Neural cell (in vitro differentiated cells): Measurements from ENCODE around the gene APOBEC2. TPM values are rescaled to one million over a fixed set of nuclear protein-coding genes. Genes with fewer than 3 reads are reported as not detected.

ENCODE experiments used
- H2AFZ ChIP-seq: fragments of 200-600, 300-800 bp; sonication (generic), shearing (Covaris generic); 2 replicates; pipeline ENCODE4 v1.6.0; 2014; ENCODE audit warnings: low read depth, mild to moderate bottlenecking, antibody characterized with exemption, low read length, moderate library complexity
- H3F3A ChIP-seq: fragments of 200-600 bp; shearing (Covaris generic); 2 replicates; pipeline ENCODE4 v1.6.1; 2016; ENCODE audit warnings: mild to moderate bottlenecking, moderate library complexity, mixed read lengths, antibody characterized with exemption, low read length; ENCODE audit not compliant: insufficient read depth, poor library complexity, severe bottlenecking
- H3K27ac ChIP-seq: fragments of 200-600, 300-800 bp; sonication (generic), shearing (Covaris generic); 2 replicates; pipeline ENCODE4 v1.5.1; 2014; ENCODE audit warnings: mild to moderate bottlenecking, low read length, moderate library complexity
- H3K27me3 ChIP-seq: fragments of 300-800, 200-600 bp; sonication (generic), shearing (Covaris generic); 2 replicates; pipeline ENCODE4 v1.6.0; 2014; ENCODE audit warnings: mild to moderate bottlenecking, low read depth, low read length, moderate library complexity; ENCODE audit not compliant: insufficient read depth
- H3K36me3 ChIP-seq: fragments of 300-800, 200-600 bp; sonication (generic), shearing (Covaris generic); 2 replicates; pipeline ENCODE4 v1.5.1; 2014; ENCODE audit warnings: mild to moderate bottlenecking, antibody characterized with exemption, low read length, moderate library complexity; ENCODE audit not compliant: insufficient read depth
- H3K4me2 ChIP-seq: fragments of 300-800, 200-600 bp; sonication (generic), shearing (Covaris generic); 2 replicates; pipeline ENCODE4 v1.6.0; 2014; ENCODE audit warnings: mild to moderate bottlenecking, low read length
- H3K4me3 ChIP-seq: fragments of 300-800, 200-600 bp; sonication (generic), shearing (Covaris generic); 2 replicates; pipeline ENCODE4 v1.5.1; 2014; ENCODE audit warnings: mild to moderate bottlenecking, low read length, moderate library complexity
- H3K79me2 ChIP-seq: fragments of 200-600 bp; shearing (Covaris generic); replicated peaks from 2 replicates; pipeline ENCODE4 v1.6.0; 2014; ENCODE audit warnings: mild to moderate bottlenecking, low read length, moderate library complexity; ENCODE audit not compliant: insufficient read depth
- H3K9ac ChIP-seq: fragments of 300-800, 200-600 bp; sonication (generic), shearing (Covaris generic); 2 replicates; pipeline ENCODE4 v1.6.1; 2016; ENCODE audit warnings: mild to moderate bottlenecking, low read length, mixed read lengths
- H3K9me2 ChIP-seq: fragments of 200-600 bp; shearing (Covaris generic); 2 replicates; pipeline ENCODE4 v1.6.1; 2016; ENCODE audit warnings: mild to moderate bottlenecking, low read length, mixed read lengths; ENCODE audit not compliant: insufficient read depth
- H3K9me3 ChIP-seq: fragments of 200-600, 300-800 bp; sonication (generic), shearing (Covaris generic); 2 replicates; pipeline ENCODE4 v1.6.1; 2016; ENCODE audit warnings: mild to moderate bottlenecking, mixed run types, low read length, moderate library complexity, mixed read lengths
- H4K20me1 ChIP-seq: fragments of 200-600 bp; shearing (Covaris generic); 2 replicates; pipeline ENCODE4 v1.6.1; 2016; ENCODE audit warnings: mild to moderate bottlenecking, mixed run types; ENCODE audit not compliant: insufficient read depth
- EP300 ChIP-seq: fragments of 450-650 bp; conservative IDR thresholded peaks from 2 replicates; pipeline ENCODE4 v1.6.1; 2014; ENCODE audit warnings: antibody characterized with exemption, mild to moderate bottlenecking, moderate library complexity; ENCODE audit not compliant: poor library complexity, severe bottlenecking
- EZH2 ChIP-seq: fragments of 200-600, 300-800 bp; shearing (Covaris generic), sonication (generic); IDR thresholded peaks from 2 replicates; pipeline ENCODE4 v1.6.1; 2014; ENCODE audit warnings: antibody characterized with exemption, low read length, borderline replicate concordance, mild to moderate bottlenecking; ENCODE audit not compliant: insufficient read depth, poor library complexity, severe bottlenecking
- MXI1 ChIP-seq: fragments of 450-650 bp; conservative IDR thresholded peaks from 2 replicates; pipeline ENCODE4 v1.6.1; 2014; ENCODE audit warnings: antibody characterized with exemption, mild to moderate bottlenecking; ENCODE audit not compliant: poor library complexity, severe bottlenecking
- POLR2AphosphoS5 ChIP-seq: IDR thresholded peaks from 2 replicates; pipeline ENCODE4 v1.6.1; 2012
- RAD21 ChIP-seq: fragments of 450-650 bp; conservative IDR thresholded peaks from 2 replicates; pipeline ENCODE4 v1.6.1; 2014; ENCODE audit warnings: antibody characterized with exemption, mild to moderate bottlenecking, moderate library complexity
- SMC3 ChIP-seq: fragments of 450-650 bp; conservative IDR thresholded peaks from 2 replicates; pipeline ENCODE4 v1.6.1; 2014; ENCODE audit warnings: antibody characterized with exemption, mild to moderate bottlenecking, moderate library complexity; ENCODE audit not compliant: poor library complexity
- TAF1 ChIP-seq: IDR thresholded peaks from 2 replicates; pipeline ENCODE4 v1.6.1; 2012; ENCODE audit warnings: low read depth
- polyA plus RNA-seq: library from polyadenylated mRNA; depleted of rRNA; stranded (reverse); fragments of >200 nt; gene quantifications from 2 replicates; pipeline ENCODE4 v1.2.3, GENCODE V29; 2014
- TF ChIP-seq, protein P1 (sequence below): IDR thresholded peaks from 2 replicates; pipeline ENCODE4 v1.6.1; 2012; ENCODE audit warnings: borderline replicate concordance
- TF ChIP-seq, protein P2 (sequence below): fragments of 450-650 bp; IDR thresholded peaks from 2 replicates; pipeline ENCODE4 v1.5.1; 2014; ENCODE audit warnings: antibody characterized with exemption, mild to moderate bottlenecking, moderate library complexity; ENCODE audit not compliant: poor library complexity, severe bottlenecking

APOBEC2 gene
- polyA plus RNA-seq, 1 donor from 2014 or later, result not detected

DNA sequence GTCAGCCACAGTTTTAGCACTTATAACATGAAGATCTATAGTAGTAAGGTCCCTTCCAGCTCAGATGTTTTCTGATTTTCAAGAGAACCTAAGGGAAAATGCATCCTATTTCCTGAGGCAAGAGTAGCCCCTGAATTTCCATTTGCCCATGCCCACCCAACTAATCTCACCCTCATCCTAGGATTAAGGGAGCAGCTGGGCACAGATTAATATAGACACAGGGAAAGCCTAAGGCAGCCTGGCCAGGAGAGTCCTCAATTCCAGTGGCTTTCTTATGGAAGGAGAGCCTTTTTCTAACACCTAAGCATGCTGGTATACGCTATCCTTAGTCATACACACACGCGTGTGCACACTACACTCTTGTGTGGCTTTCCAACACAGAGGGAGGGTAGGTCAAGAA, 1.5 kb downstream of the APOBEC2 start:
- Histone ChIP-seq H3K36me3 (no peaks in the 10 kb centered on the region), H3K4me2 (no peak overlapping the region), H3K9me2 (no peaks in the 10 kb centered on the region), H3K79me2 (no peaks in the 10 kb centered on the region), H3K9ac (no peak overlapping the region), H3F3A (no peaks in the 10 kb centered on the region), H3K4me3 (no peak overlapping the region), H3K9me3 (no peaks in the 10 kb centered on the region), H3K27ac (no peak overlapping the region), H3K27me3 (no peaks in the 10 kb centered on the region), H2AFZ (no peak overlapping the region), H4K20me1 (no peaks in the 10 kb centered on the region)
- TF ChIP-seq RAD21, result no peak
- no peak for TF ChIP-seq MXI1
- TF ChIP-seq, protein P1, sequence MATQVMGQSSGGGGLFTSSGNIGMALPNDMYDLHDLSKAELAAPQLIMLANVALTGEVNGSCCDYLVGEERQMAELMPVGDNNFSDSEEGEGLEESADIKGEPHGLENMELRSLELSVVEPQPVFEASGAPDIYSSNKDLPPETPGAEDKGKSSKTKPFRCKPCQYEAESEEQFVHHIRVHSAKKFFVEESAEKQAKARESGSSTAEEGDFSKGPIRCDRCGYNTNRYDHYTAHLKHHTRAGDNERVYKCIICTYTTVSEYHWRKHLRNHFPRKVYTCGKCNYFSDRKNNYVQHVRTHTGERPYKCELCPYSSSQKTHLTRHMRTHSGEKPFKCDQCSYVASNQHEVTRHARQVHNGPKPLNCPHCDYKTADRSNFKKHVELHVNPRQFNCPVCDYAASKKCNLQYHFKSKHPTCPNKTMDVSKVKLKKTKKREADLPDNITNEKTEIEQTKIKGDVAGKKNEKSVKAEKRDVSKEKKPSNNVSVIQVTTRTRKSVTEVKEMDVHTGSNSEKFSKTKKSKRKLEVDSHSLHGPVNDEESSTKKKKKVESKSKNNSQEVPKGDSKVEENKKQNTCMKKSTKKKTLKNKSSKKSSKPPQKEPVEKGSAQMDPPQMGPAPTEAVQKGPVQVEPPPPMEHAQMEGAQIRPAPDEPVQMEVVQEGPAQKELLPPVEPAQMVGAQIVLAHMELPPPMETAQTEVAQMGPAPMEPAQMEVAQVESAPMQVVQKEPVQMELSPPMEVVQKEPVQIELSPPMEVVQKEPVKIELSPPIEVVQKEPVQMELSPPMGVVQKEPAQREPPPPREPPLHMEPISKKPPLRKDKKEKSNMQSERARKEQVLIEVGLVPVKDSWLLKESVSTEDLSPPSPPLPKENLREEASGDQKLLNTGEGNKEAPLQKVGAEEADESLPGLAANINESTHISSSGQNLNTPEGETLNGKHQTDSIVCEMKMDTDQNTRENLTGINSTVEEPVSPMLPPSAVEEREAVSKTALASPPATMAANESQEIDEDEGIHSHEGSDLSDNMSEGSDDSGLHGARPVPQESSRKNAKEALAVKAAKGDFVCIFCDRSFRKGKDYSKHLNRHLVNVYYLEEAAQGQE, result no peak
- TF ChIP-seq POLR2AphosphoS5, result no peak
- TF ChIP-seq TAF1, result no peak
- no peak for TF ChIP-seq EZH2
- TF ChIP-seq SMC3, result no peak
- no peak for TF ChIP-seq EP300
- TF ChIP-seq, protein P2, sequence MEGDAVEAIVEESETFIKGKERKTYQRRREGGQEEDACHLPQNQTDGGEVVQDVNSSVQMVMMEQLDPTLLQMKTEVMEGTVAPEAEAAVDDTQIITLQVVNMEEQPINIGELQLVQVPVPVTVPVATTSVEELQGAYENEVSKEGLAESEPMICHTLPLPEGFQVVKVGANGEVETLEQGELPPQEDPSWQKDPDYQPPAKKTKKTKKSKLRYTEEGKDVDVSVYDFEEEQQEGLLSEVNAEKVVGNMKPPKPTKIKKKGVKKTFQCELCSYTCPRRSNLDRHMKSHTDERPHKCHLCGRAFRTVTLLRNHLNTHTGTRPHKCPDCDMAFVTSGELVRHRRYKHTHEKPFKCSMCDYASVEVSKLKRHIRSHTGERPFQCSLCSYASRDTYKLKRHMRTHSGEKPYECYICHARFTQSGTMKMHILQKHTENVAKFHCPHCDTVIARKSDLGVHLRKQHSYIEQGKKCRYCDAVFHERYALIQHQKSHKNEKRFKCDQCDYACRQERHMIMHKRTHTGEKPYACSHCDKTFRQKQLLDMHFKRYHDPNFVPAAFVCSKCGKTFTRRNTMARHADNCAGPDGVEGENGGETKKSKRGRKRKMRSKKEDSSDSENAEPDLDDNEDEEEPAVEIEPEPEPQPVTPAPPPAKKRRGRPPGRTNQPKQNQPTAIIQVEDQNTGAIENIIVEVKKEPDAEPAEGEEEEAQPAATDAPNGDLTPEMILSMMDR, result no peak

DNA sequence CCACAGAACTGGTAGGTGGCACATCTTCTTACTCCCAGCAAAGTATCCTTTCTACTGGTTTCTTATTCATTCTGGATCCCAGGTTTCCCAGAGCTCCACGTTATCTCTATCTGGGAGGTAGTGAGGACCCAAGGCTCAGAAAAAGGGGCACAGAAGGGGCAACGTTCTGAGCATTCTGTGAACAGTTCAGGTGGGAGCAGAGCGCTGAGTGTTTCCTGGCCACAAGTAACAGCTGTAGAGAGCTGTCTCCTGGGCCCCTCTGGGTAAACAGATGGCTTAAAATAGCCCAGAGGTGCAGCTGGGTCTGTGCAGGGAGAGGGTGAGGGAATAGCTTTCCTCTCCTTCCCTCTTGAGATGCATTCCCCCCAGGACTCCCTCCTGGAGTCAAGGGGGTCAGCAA, 2.1 kb downstream of the APOBEC2 start:
- Histone ChIP-seq H3K27me3 (no peaks in the 10 kb centered on the region), H3K9me3 (no peaks in the 10 kb centered on the region), H3K9me2 (no peaks in the 10 kb centered on the region), H2AFZ (no peak overlapping the region), H3K4me2 (no peak overlapping the region), H3K27ac (no peak overlapping the region), H3F3A (no peaks in the 10 kb centered on the region), H3K36me3 (no peaks in the 10 kb centered on the region), H3K9ac (no peak overlapping the region), H4K20me1 (no peaks in the 10 kb centered on the region), H3K79me2 (no peaks in the 10 kb centered on the region), H3K4me3 (no peak overlapping the region)
- TF ChIP-seq TAF1 (no peak), EP300 (no peak), POLR2AphosphoS5 (no peak), SMC3 (no peak), MXI1 (no peak), EZH2 (no peak), RAD21 (no peak)
- TF ChIP-seq, protein P1, result no peak
- TF ChIP-seq, protein P2, result no peak
